ENCODE results near the gene SLC26A5. TPM values are rescaled to one million over a fixed set of nuclear protein-coding genes. Genes with fewer than 3 reads are reported as not detected.

Gene SLC26A5
- total RNA-seq, 1 donor from 2014 or later, result 1.9 TPM

GRCh38 chr7:103437623-103438022 lies 8.4 kb downstream of the SLC26A5 start:
- no peaks in the 10 kb centered on the region for H3K27me3 ChIP-seq
- H3K9me3 ChIP-seq, result no peaks in the 10 kb centered on the region
- no peaks in the 10 kb centered on the region for H3K36me3 ChIP-seq
- DNase-seq, result no peak
- ATAC-seq, result no peak
- no peak for TF ChIP-seq CTCF (IDR thresholded peaks at IDR 0.05)
- H3K27ac ChIP-seq, result no peak overlapping the region
- no peaks in the 10 kb centered on the region for H3K4me1 ChIP-seq
- intact Hi-C loops (cut with DNase I), result no loop called here
- H3K4me3 ChIP-seq, result no peak overlapping the region

GRCh38 chr7:103432712-103433111 lies 13.3 kb downstream of the SLC26A5 start:
- Histone ChIP-seq H3K36me3 (no peaks in the 10 kb centered on the region), H3K27ac (no peak overlapping the region), H3K9me3 (no peaks in the 10 kb centered on the region), H3K4me3 (no peak overlapping the region), H3K27me3 (no peaks in the 10 kb centered on the region), H3K4me1 (no peaks in the 10 kb centered on the region)
- no peak for TF ChIP-seq CTCF (IDR thresholded peaks at IDR 0.05)
- DNase-seq (no peak), ATAC-seq (peak; percentile 81)
- intact Hi-C loops (cut with DNase I), result no loop called here

- no peak for ATAC-seq
- Histone ChIP-seq H3K4me3 (no peak overlapping the region), H3K9me3 (no peaks in the 10 kb centered on the region), H3K4me1 (no peaks in the 10 kb centered on the region), H3K27ac (no peak overlapping the region), H3K36me3 (no peaks in the 10 kb centered on the region), H3K27me3 (no peaks in the 10 kb centered on the region)
- intact Hi-C loops (cut with DNase I), result no loop called here
- no peak for TF ChIP-seq CTCF (IDR thresholded peaks at IDR 0.05)
- DNase-seq, result no peak
Observed at GRCh38 chr7:103425177-103425576, 20.8 kb downstream of the SLC26A5 start.

- no peak for ATAC-seq
- TF ChIP-seq CTCF (IDR thresholded peaks at IDR 0.05), result no peak
- H3K27ac ChIP-seq, result no peak overlapping the region
- intact Hi-C loops (cut with DNase I), result no loop called here
- no peaks in the 10 kb centered on the region for H3K36me3 ChIP-seq
- no peak for DNase-seq
- H3K27me3 ChIP-seq, result no peaks in the 10 kb centered on the region
- no peak overlapping the region for H3K4me3 ChIP-seq
- H3K9me3 ChIP-seq, result no peaks in the 10 kb centered on the region
- H3K4me1 ChIP-seq, result no peaks in the 10 kb centered on the region
Observed at GRCh38 chr7:103423467-103424179, 22.4 kb downstream of the SLC26A5 start.

- Histone ChIP-seq H3K27ac (no peak overlapping the region), H3K27me3 (no peaks in the 10 kb centered on the region), H3K4me3 (no peak overlapping the region), H3K4me1 (no peaks in the 10 kb centered on the region), H3K36me3 (no peaks in the 10 kb centered on the region), H3K9me3 (no peaks in the 10 kb centered on the region)
- ATAC-seq (no peak), DNase-seq (no peak)
- no peak for TF ChIP-seq CTCF (IDR thresholded peaks at IDR 0.05)
- intact Hi-C loops (cut with DNase I), result no loop called here
Observed at GRCh38 chr7:103420857-103421384, 25.1 kb downstream of the SLC26A5 start.
